ENCODE measurements around the gene FEM1A. TPM values are rescaled to one million over a fixed set of nuclear protein-coding genes. Genes with fewer than 3 reads are reported as not detected.

FEM1A gene
- total RNA-seq, 1 donor from 2014 or later: 20.2 TPM

DNA sequence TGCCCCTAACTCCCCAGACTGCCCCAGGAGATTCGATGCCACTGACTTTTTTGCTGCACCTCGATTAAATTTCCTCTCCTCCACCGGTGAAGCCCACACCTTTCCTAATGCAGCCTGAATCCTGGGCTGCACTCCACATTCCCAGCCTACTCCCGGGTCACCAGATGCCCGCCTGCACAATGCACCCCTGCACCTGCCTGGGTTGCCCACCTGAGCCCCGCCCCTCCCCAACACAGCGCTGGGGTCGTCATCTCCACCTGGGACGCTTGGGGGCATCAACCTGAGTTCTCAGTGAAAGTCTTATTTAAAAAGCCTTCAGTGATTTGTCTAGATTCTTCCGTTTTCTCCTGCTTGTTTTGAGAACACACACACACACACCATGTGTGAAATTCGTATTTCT lies 43.3 kb upstream of the FEM1A start:
- TF ChIP-seq, protein P1, sequence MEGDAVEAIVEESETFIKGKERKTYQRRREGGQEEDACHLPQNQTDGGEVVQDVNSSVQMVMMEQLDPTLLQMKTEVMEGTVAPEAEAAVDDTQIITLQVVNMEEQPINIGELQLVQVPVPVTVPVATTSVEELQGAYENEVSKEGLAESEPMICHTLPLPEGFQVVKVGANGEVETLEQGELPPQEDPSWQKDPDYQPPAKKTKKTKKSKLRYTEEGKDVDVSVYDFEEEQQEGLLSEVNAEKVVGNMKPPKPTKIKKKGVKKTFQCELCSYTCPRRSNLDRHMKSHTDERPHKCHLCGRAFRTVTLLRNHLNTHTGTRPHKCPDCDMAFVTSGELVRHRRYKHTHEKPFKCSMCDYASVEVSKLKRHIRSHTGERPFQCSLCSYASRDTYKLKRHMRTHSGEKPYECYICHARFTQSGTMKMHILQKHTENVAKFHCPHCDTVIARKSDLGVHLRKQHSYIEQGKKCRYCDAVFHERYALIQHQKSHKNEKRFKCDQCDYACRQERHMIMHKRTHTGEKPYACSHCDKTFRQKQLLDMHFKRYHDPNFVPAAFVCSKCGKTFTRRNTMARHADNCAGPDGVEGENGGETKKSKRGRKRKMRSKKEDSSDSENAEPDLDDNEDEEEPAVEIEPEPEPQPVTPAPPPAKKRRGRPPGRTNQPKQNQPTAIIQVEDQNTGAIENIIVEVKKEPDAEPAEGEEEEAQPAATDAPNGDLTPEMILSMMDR (IDR thresholded peaks at IDR 0.05): no peak
- no peak for DNase-seq (ENCODE audit: low spot score in 2 of 2)
- no peak overlapping the region for H3K4me3 ChIP-seq
- no peak overlapping the region for H3K27ac ChIP-seq
- intact Hi-C loops (cut with DNase I): no loop called here
- H3K36me3 ChIP-seq: no peaks in the 10 kb centered on the region
- H3K9me3 ChIP-seq: no peaks in the 10 kb centered on the region
- peaks cover 0 to 3% of the 10 kb centered on the region in 2 donors for H3K4me1 ChIP-seq
- no peaks in the 10 kb centered on the region for H3K27me3 ChIP-seq

DNA sequence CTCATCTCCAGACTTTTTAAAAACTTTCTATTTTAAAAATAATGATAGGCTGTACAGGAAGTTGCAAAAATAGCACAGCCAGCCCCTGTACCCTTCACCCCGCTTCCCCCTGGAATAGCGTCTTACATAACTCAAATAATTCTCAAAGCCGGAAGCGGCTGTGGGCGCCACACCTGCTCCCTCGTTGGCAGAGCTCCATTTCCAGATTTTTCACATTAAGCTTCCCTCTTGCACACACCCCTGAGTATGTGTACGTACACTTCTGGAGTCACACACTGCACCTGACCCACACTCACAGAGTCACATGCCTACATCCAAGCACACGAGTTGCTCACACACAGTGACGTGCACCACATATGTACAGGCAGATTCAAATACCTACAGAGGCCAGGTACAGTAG lies 42.9 kb upstream of the FEM1A start:
- Histone ChIP-seq H3K4me1 (peaks cover 0 to 3% of the 10 kb centered on the region in 2 donors), H3K27me3 (no peaks in the 10 kb centered on the region), H3K36me3 (no peaks in the 10 kb centered on the region), H3K9me3 (no peaks in the 10 kb centered on the region), H3K4me3 (no peak overlapping the region), H3K27ac (no peak overlapping the region)
- DNase-seq (ENCODE audit: low spot score in 2 of 2): no peak
- TF ChIP-seq, protein P1 (IDR thresholded peaks at IDR 0.05): no peak
- intact Hi-C loops (cut with DNase I): no loop called here

DNA sequence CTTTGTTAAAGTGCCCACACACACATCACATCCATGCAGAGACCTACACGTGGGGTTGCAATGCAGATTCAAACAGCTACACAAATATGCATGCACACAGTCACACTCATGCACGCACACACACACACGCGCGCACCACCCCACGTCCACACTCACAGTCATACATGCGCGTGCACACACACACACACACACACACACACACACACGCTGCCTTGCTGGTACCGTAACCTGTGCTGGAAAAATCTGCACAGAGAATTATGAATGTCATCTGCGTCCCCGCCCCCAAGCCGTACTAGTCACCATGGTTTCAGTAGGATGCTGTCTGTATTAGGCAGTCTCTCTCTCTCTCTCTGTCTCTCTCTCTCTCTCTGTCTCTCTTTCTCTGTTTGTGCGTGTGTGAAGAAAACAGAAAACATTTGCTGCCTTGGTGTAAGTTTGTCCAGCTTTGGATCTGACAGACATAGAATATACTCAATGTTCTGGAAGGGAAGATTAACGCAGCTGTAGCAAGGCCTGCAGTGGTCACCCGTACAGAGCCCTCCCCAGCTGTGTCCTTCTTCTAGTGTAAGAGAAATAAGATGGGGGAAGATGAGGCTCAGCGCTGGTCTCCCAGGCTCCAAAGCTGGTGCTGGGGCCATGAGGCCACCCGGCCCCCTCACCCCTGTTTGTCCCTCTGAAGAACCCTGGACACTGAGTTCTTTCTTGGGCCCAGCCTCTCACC lies 41.5 kb upstream of the FEM1A start:
- Histone ChIP-seq H3K4me1 (peaks cover 0 to 3% of the 10 kb centered on the region in 2 donors), H3K36me3 (no peaks in the 10 kb centered on the region), H3K27ac (no peak overlapping the region), H3K4me3 (no peak overlapping the region), H3K27me3 (no peaks in the 10 kb centered on the region), H3K9me3 (no peaks in the 10 kb centered on the region)
- no peak for DNase-seq (ENCODE audit: low spot score in 2 of 2)
- TF ChIP-seq, protein P1 (IDR thresholded peaks at IDR 0.05): no peak
- intact Hi-C loops (cut with DNase I): no loop called here

DNA sequence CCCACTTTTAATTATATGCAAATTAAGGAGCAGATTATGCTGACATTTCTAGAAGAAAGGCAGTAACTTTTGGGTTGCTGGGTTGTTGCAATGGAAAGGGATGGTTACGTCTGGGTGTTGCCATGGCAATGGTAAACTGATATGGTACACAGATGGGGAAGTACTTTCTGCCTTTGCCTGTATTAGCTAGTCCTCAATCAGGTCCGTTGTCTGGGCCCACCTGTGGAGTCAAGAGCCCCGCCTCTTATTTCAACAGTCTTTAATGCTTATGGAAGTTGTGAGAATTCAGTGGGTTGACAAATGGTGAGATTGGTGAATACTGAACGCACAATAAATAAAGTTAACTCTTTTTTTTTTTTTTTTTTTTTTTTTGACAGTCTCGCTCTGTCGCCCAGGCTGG lies 37.3 kb upstream of the FEM1A start:
- intact Hi-C loops (cut with DNase I): no loop called here
- Histone ChIP-seq H3K9me3 (no peaks in the 10 kb centered on the region), H3K27ac (no peak overlapping the region), H3K27me3 (no peaks in the 10 kb centered on the region), H3K4me1 (no peaks in the 10 kb centered on the region), H3K36me3 (no peaks in the 10 kb centered on the region), H3K4me3 (no peak overlapping the region)
- no peak for DNase-seq (ENCODE audit: low spot score in 2 of 2)
- TF ChIP-seq, protein P1 (IDR thresholded peaks at IDR 0.05): no peak

DNA sequence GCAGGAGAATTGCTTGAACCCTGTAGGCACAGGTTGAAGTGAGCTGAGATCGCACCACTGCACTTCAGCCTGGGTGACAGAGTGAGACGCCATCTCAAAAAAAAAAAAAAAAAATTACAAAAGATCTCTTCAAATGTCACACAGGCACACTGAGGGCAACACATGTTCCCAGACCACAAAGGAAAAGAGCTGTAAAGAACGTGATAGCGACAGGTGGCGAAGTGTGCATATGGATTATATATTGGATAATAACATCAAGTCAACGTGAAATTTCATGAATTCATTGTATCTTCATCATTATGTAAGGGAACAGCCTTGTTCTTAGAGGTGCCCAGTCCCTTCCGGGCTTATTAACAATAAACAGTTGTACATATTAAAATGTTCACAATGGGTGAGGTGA lies 36.1 kb upstream of the FEM1A start:
- peaks cover 0 to 4% of the 10 kb centered on the region in 2 donors for H3K4me1 ChIP-seq

More for the DNA sequence above, 36.1 kb upstream of the FEM1A start:
- H3K9me3 ChIP-seq: no peaks in the 10 kb centered on the region
- TF ChIP-seq, protein P1 (IDR thresholded peaks at IDR 0.05): no peak
- no peak for DNase-seq (ENCODE audit: low spot score in 2 of 2)
- H3K27me3 ChIP-seq: no peaks in the 10 kb centered on the region
- intact Hi-C loops (cut with DNase I): no loop called here
- H3K27ac ChIP-seq: no peak overlapping the region
- H3K36me3 ChIP-seq: no peaks in the 10 kb centered on the region
- H3K4me3 ChIP-seq: no peak overlapping the region

All from ascending aorta (tissue), 2 donors.